Osteocyte (in vitro differentiated cells): ENCODE results near the gene SPATS2L. TPM values are rescaled to one million over a fixed set of nuclear protein-coding genes. Genes with fewer than 3 reads are reported as not detected.

ENCODE experiments used
- DNase-seq: peaks from one replicate; pipeline ENCODE4 v3.0.0; 2021; ENCODE audit warnings: mixed read lengths; ENCODE audit not compliant: unreplicated experiment; ENCODE audit errors: extremely low spot score
- H3K27ac Mint-ChIP-seq: one replicate; pipeline ENCODE4 v1.8.0; 2021; ENCODE audit warnings: mild to moderate bottlenecking, mixed read lengths; ENCODE audit not compliant: unreplicated experiment
- H3K27me3 Mint-ChIP-seq: one replicate; pipeline ENCODE4 v1.8.0; 2021; ENCODE audit warnings: mixed read lengths; ENCODE audit not compliant: unreplicated experiment
- H3K36me3 Mint-ChIP-seq: one replicate; pipeline ENCODE4 v1.8.0; 2021; ENCODE audit warnings: mixed read lengths; ENCODE audit not compliant: unreplicated experiment
- H3K4me1 Mint-ChIP-seq: one replicate; pipeline ENCODE4 v1.8.0; 2021; ENCODE audit warnings: mixed read lengths; ENCODE audit not compliant: unreplicated experiment
- H3K4me3 Mint-ChIP-seq: one replicate; pipeline ENCODE4 v1.8.0; 2021; ENCODE audit warnings: mild to moderate bottlenecking, moderate library complexity, mixed read lengths; ENCODE audit not compliant: unreplicated experiment
- H3K9me3 Mint-ChIP-seq: one replicate; pipeline ENCODE4 v1.8.0; 2021; ENCODE audit warnings: mixed read lengths; ENCODE audit not compliant: unreplicated experiment
- CTCF ChIP-seq: fragments of 200-600 bp; sonication (generic); IDR thresholded peaks from 2 replicates; pipeline ENCODE4 v1.5.0; 2021; ENCODE audit warnings: antibody characterized with exemption, mild to moderate bottlenecking, moderate library complexity
- total RNA-seq: library from RNA; stranded (reverse); gene quantifications from 2 replicates; pipeline ENCODE4 v1.2.1, GENCODE V29; 2021

The SPATS2L gene
- total RNA-seq, 1 donor from 2014 or later: 152 TPM

DNA sequence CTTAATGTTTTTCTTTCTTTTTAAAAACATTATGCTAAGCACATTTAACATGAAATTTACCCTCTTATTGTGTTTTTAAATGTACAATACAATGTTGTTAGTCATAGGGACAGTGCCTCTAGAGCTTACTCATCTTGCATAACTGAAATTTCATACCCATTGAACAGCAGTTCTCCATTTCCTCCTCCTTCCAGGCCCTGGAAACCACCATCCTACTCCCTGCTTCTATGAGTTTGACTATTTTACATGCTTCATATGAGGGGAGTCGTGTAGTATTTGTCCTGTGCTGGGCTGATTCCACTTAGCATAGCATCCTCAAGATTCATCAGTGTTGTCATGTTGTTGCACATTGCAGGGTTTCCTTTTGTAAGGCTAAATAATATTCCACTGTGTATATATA lies 92.6 kb downstream of the SPATS2L start:
- Mint-ChIP-seq H3K4me1 (peaks cover 29% of the 10 kb centered on the region), H3K4me3 (no peak overlapping the region), H3K9me3 (no peaks in the 10 kb centered on the region)

GRCh38 chr2:200399636-200400035 lies 93.1 kb downstream of the SPATS2L start:
- no peaks in the 10 kb centered on the region for H3K9me3 Mint-ChIP-seq
- H3K4me1 Mint-ChIP-seq: peaks cover 32% of the 10 kb centered on the region
- H3K4me3 Mint-ChIP-seq: no peak overlapping the region
- no peaks in the 10 kb centered on the region for H3K27me3 Mint-ChIP-seq
- H3K36me3 Mint-ChIP-seq: peaks cover 26% of the 10 kb centered on the region
- DNase-seq: no peak
- H3K27ac Mint-ChIP-seq: peak overlapping the region; percentile 37
- no peak for TF ChIP-seq CTCF

More for the DNA sequence above, 92.6 kb downstream of the SPATS2L start:
- Mint-ChIP-seq H3K36me3 (peaks cover 22% of the 10 kb centered on the region), H3K27me3 (no peaks in the 10 kb centered on the region), H3K27ac (peak overlapping the region; percentile 48)
- TF ChIP-seq CTCF: no peak
- no peak for DNase-seq

- H3K4me3 Mint-ChIP-seq: no peak overlapping the region
- peaks cover 30% of the 10 kb centered on the region for H3K36me3 Mint-ChIP-seq
- H3K4me1 Mint-ChIP-seq: peaks cover 58% of the 10 kb centered on the region
- no peak for TF ChIP-seq CTCF
- DNase-seq: no peak
- no peaks in the 10 kb centered on the region for H3K27me3 Mint-ChIP-seq
- H3K27ac Mint-ChIP-seq: peak overlapping the region; percentile 54
- no peaks in the 10 kb centered on the region for H3K9me3 Mint-ChIP-seq
Measured at GRCh38 chr2:200403814-200404213, 97.3 kb downstream of the SPATS2L start.

DNA sequence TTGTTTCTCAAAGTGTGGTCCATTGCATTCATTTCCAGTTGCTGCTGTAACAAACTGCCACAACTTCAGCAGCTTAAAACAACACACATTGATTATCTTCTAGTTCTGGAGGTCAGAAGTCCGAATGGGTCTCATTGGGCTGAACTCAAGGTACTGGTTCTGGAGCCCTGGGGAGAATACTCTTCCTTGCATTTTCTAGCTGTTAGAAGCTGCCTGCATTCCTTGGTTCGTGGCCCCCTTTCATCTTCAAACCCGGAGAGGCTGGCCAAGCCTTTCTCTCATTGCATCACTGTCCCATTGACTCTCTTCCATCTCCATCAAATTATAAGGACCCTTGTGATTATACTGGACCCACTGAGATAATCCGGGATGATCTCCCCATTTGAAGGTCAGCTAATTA lies 98.1 kb downstream of the SPATS2L start:
- no peak for TF ChIP-seq CTCF
- Mint-ChIP-seq H3K27ac (peak overlapping the region; percentile 80), H3K36me3 (peaks cover 29% of the 10 kb centered on the region), H3K4me1 (peaks cover 56% of the 10 kb centered on the region), H3K4me3 (no peak overlapping the region), H3K27me3 (no peaks in the 10 kb centered on the region), H3K9me3 (no peaks in the 10 kb centered on the region)
- DNase-seq: no peak

GRCh38 chr2:200405599-200406298 lies 99.3 kb downstream of the SPATS2L start:
- no peak for DNase-seq
- Mint-ChIP-seq H3K9me3 (no peaks in the 10 kb centered on the region), H3K36me3 (peaks cover 26% of the 10 kb centered on the region), H3K4me1 (peaks cover 54% of the 10 kb centered on the region), H3K27me3 (no peaks in the 10 kb centered on the region), H3K4me3 (peak overlapping the region; percentile 51), H3K27ac (peak overlapping the region; percentile 80)
- TF ChIP-seq CTCF: no peak
